ENCODE data around the gene PRSS56. TPM values are rescaled to one million over a fixed set of nuclear protein-coding genes. Genes with fewer than 3 reads are reported as not detected.

PRSS56 gene
- total and polyA plus RNA-seq, 2 of the 8 experiments (the other 6 are each of a cell fraction or from before 2014, with no cell fraction given) = 0.03 TPM; not detected in 1

DNA sequence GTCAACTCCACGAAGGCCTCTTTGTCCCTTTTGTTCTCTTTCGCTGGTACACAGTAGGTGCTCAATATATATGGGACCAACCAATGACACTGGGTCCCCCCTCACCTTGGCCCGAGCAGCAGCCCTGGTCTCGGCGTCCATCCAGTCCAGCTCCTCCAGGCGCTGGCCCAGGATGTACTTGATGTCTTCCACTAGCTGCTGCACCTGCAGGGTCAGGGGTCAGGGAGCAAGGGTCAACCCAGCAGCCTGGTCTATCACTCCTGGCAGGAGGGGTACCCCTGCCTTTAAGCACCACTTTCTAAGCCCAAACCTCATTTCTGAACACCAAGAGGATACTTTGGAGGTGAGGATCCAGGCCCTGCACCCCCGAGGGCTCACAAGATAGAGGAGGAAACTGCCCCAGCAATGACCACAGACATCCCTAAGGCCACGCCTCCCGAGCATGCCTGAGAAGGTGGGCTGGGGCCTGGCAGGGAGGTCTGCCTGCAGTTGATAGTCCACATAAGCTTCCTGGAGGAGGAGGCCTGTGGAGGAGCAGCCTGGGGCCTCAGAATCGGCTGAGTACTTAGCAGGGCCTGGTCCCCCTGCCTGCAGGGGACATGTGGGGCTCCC, 36.8 kb upstream of the PRSS56 start:
- H2BK20ac ChIP-seq (ENCODE audit: low read length) = no peak overlapping the region
- H3K14ac ChIP-seq (ENCODE audit: insufficient read length) = no peak overlapping the region
- no peak overlapping the region for H4K5ac ChIP-seq (ENCODE audit: insufficient read length, low read depth, low read length)
- no peak overlapping the region for H3K9ac ChIP-seq (replicated peaks in 1 of 4; ENCODE audit: extremely low read depth in 1 of 4, low read depth in 3 of 4, low read length in 3 of 4)
- no peaks in the 10 kb centered on the region for H3K79me2 ChIP-seq (ENCODE audit: control insufficient read depth in 1 of 2, insufficient read depth in 2 of 2, low read length in 2 of 2)
- peaks cover 11% of the 10 kb centered on the region; the same call in 1 of the 2 replicates for H3K23me2 ChIP-seq (ENCODE audit: low read depth, low read length)
- no peak overlapping the region for H3K4me3 ChIP-seq (ENCODE audit: extremely low read depth in 1 of 4, insufficient read depth in 2 of 4, low read depth in 3 of 4, low read length in 4 of 4)
- no peak overlapping the region for H3K4ac ChIP-seq (replicated peaks; ENCODE audit: insufficient read length, low read depth, low read length)
- H2BK5ac ChIP-seq (ENCODE audit: low read depth, low read length) = no peak overlapping the region
- H3K4me1 ChIP-seq (replicated peaks in 1 of 4; ENCODE audit: control insufficient read depth in 3 of 4, insufficient read depth in 4 of 4, low read length in 3 of 4) = peaks cover 0 to 23% (median 12%) of the 10 kb centered on the region in 4 experiments; a peak in 6 of 7 replicates
- H3K18ac ChIP-seq (ENCODE audit: extremely low read depth, low read length) = no peak overlapping the region
- no peak overlapping the region for H3K56ac ChIP-seq (replicated peaks; ENCODE audit: insufficient read length, low read depth, low read length)
- no peak overlapping the region for H3K27ac ChIP-seq (ENCODE audit: low read depth, low read length)
- POLR2A ChIA-PET (ENCODE audit: partially characterized antibody) = no interaction called here
- no peak overlapping the region for H2BK12ac ChIP-seq (ENCODE audit: low read depth, low read length)
- no peak overlapping the region for H4K8ac ChIP-seq (ENCODE audit: extremely low read depth, insufficient read depth, low read length)
- no peaks in the 10 kb centered on the region for H3K79me1 ChIP-seq (ENCODE audit: low read depth, low read length)
- peaks cover 4 to 13% of the 10 kb centered on the region in 2 experiments for H4K20me1 ChIP-seq (replicated peaks in 1 of 2; ENCODE audit: control insufficient read depth in 1 of 2, insufficient read depth in 2 of 2, low read length in 2 of 2)
- H2BK15ac ChIP-seq (ENCODE audit: low read length) = no peak overlapping the region
- peaks cover 35 to 49% (median 43%) of the 10 kb centered on the region in 4 experiments for H3K27me3 ChIP-seq (replicated peaks in 1 of 4; ENCODE audit: control insufficient read depth in 3 of 4, extremely low read depth in 1 of 4, insufficient read depth in 3 of 4, low read length in 3 of 4)
- no peak overlapping the region for H2AFZ ChIP-seq (ENCODE audit: low read length)
- H3K4me2 ChIP-seq (ENCODE audit: insufficient read depth in 1 of 2, low read depth in 2 of 2, low read length in 2 of 2) = no peak overlapping the region
- no peak overlapping the region for H4K91ac ChIP-seq (replicated peaks; ENCODE audit: insufficient read length, low read length)
- peaks cover 0 to 11% (median 0%) of the 10 kb centered on the region in 4 experiments; a peak in 1 of 8 replicates for H3K36me3 ChIP-seq (ENCODE audit: control insufficient read depth in 2 of 4, insufficient read depth in 4 of 4, low read length in 3 of 4)
- DNase-seq (ENCODE audit: low read depth in 1 of 2, low spot score in 2 of 2) (no peak), FAIRE-seq (no peak)
- H3K9me3 ChIP-seq (ENCODE audit: insufficient read depth in 2 of 2, low read depth in 1 of 2, low read length in 1 of 2) = no peaks in the 10 kb centered on the region; a peak in 1 of 4 replicates
- H3K23ac ChIP-seq (ENCODE audit: insufficient read length) = no peak overlapping the region
- H2BK120ac ChIP-seq (replicated peaks; ENCODE audit: low read depth, low read length) = no peak overlapping the region
- H2AK5ac ChIP-seq (ENCODE audit: low read depth, low read length) = no peak overlapping the region
- 94% methylated on average over 10 of the region's 10 CpGs; no CpG with 5 or more reads in 1 of the 2 experiments for WGBS, 2 experiments (ENCODE audit: extremely low coverage in 1 of 2, insufficient coverage in 1 of 2, insufficient read length in 1 of 2, insufficient replicate concordance in 2 of 2, low coverage in 1 of 2, low lambda C conversion rate in 2 of 2, missing lambda C conversion rate in 1 of 2)
- CTCF ChIA-PET (ENCODE audit: partially characterized antibody) = interaction anchor here (1.0 to 4.5 kb wide), 9 partner anchors 8 to 584 kb away, joined by 3 to 17 read pairs (median 4); no protein-coding TSS in a partner anchor
- TF ChIP-seq YY1 (IDR thresholded peaks at IDR 0.05; ENCODE audit: low read depth, low read length) (no peak), KDM1A (IDR thresholded peaks at IDR 0.05; ENCODE audit: borderline replicate concordance, low read length) (no peak), SP4 (IDR thresholded peaks at IDR 0.05; ENCODE audit: low read length) (no peak), TEAD4 (IDR thresholded peaks at IDR 0.05; ENCODE audit: low read depth, low read length) (no peak), CTCF (IDR thresholded peaks at IDR 0.05; ENCODE audit: control extremely low read depth in 1 of 3, insufficient read depth in 1 of 3, low read depth in 1 of 3, low read length in 3 of 3) (no peak), FOSL1 (IDR thresholded peaks at IDR 0.05; ENCODE audit: insufficient read depth, low read depth, low read length) (no peak), POLR2A (IDR thresholded peaks at IDR 0.05; ENCODE audit: control extremely low read depth in 1 of 2, low read depth in 2 of 2, low read length in 2 of 2) (no peak), CHD2 (IDR thresholded peaks at IDR 0.05; ENCODE audit: low read length) (no peak), KDM5A (IDR thresholded peaks at IDR 0.05; ENCODE audit: low read length) (no peak), BACH1 (IDR thresholded peaks at IDR 0.05; ENCODE audit: low read length) (no peak), RXRA (IDR thresholded peaks at IDR 0.05; ENCODE audit: insufficient read depth, low read depth, low read length) (no peak)

Data from H1 (cell line).